MCF 10A (cell line): Measurements from ENCODE around the gene ROR1. TPM values are rescaled to one million over a fixed set of nuclear protein-coding genes. Genes with fewer than 3 reads are reported as not detected.

Source experiments
- BruUV-seq: library from RNA; stranded (reverse); fragments of 400-500 nt; replicated peaks from 2 replicates; lab custom pipeline; 2021; lab: Mats Ljungman, UMichigan
- CTCF ChIA-PET: fragments of 300-600 bp; sonication (Branson Sonifier 250); formaldehyde crosslinking; extraction: SDS; loops from one replicate; lab custom pipeline; 2021; ENCODE audit warnings: antibody characterized with exemption, inconsistent platforms; lab: Yijun Ruan, JAX
- POLR2A ChIA-PET: fragments of 300-600, 350-650 bp; sonication (Branson Sonifier 250); formaldehyde crosslinking; extraction: SDS; loops from one replicate; lab custom pipeline; 2020; ENCODE audit warnings: antibody characterized with exemption, inconsistent platforms; lab: Yijun Ruan, JAX
- DNase-seq: peaks from one replicate; pipeline ENCODE4 v3.0.0-alpha.2; 2018; ENCODE audit not compliant: unreplicated experiment
- H3K27ac Mint-ChIP-seq: one replicate; pipeline ENCODE4 v1.8.0; 2022; ENCODE audit warnings: mild to moderate bottlenecking, low read depth, mixed read lengths; ENCODE audit not compliant: unreplicated experiment
- H3K27me3 Mint-ChIP-seq: one replicate; pipeline ENCODE4 v1.8.0; 2022; ENCODE audit warnings: mixed read lengths; ENCODE audit not compliant: insufficient read depth, unreplicated experiment
- H3K36me3 Mint-ChIP-seq: one replicate; pipeline ENCODE4 v1.8.0; 2022; ENCODE audit warnings: mild to moderate bottlenecking, moderate library complexity, mixed read lengths; ENCODE audit not compliant: insufficient read depth, unreplicated experiment
- H3K4me1 Mint-ChIP-seq: one replicate; pipeline ENCODE4 v1.8.0; 2022; ENCODE audit warnings: mixed read lengths; ENCODE audit not compliant: insufficient read depth, unreplicated experiment
- H3K4me3 Mint-ChIP-seq: one replicate; pipeline ENCODE4 v1.8.0; 2022; ENCODE audit warnings: mild to moderate bottlenecking, moderate library complexity, mixed read lengths; ENCODE audit not compliant: unreplicated experiment
- H3K9me3 Mint-ChIP-seq: one replicate; pipeline ENCODE4 v1.8.0; 2022; ENCODE audit warnings: mixed read lengths; ENCODE audit not compliant: unreplicated experiment
- CTCF ChIP-seq: fragments of 200-600 bp; IDR thresholded peaks from one replicate; pipeline ENCODE4 v1.8.0; 2022; ENCODE audit warnings: antibody characterized with exemption, mild to moderate bottlenecking; ENCODE audit not compliant: unreplicated experiment
- intact Hi-C: fragments of 100-400 bp; cut with micrococcal nuclease; formaldehyde crosslinking; loops from 2 replicates; pipeline ENCODE4 v1.14.1; 2022
- total RNA-seq: library from RNA; stranded (reverse); gene quantifications from 2 replicates; pipeline ENCODE4 v1.2.3, GENCODE V29; 2022

ROR1 gene
- total RNA-seq, 1 experiment from 2014 or later = 4.6 TPM

- Mint-ChIP-seq H3K4me3 (no peak overlapping the region), H3K27ac (no peak overlapping the region), H3K36me3 (no peaks in the 10 kb centered on the region), H3K9me3 (no peaks in the 10 kb centered on the region), H3K4me1 (no peaks in the 10 kb centered on the region), H3K27me3 (no peaks in the 10 kb centered on the region)
- intact Hi-C loops = no loop called here
- ChIA-PET POLR2A (interaction anchor here (0.6 kb wide), 1 partner anchor 13 kb away, joined by 3 read pairs; no protein-coding TSS in a partner anchor), CTCF (interaction anchor here (1.0 to 6.4 kb wide), 3 partner anchors 13 to 14 kb away, joined by 4 to 37 read pairs (median 5); no protein-coding TSS in a partner anchor)
- BruUV-seq = no TSS peak
- no peak for TF ChIP-seq CTCF
- no peak for DNase-seq
Measured at GRCh38 chr1:64150729-64151230, 377.0 kb downstream of the ROR1 start.

DNA sequence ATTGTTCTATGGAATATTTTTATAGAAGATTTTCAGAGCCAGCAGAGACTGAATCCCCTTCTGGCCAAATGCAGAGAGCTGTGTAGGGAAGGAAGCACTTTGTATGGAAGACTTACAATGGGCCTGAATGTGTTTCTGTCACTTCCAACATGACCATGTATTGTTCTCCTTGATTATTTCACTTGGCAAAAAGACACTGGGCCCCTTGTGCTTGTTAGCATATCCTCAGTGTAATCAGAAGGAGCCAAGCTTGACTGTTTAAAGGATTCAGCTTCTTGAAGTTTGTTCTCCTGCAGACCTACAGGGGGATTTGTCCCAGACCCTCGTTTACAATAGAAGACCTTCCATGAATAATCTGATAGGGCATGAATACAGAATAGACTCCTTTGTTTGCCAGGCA, 381.5 kb downstream of the ROR1 start:
- Mint-ChIP-seq H3K9me3 (no peaks in the 10 kb centered on the region), H3K4me3 (no peak overlapping the region), H3K27me3 (no peaks in the 10 kb centered on the region), H3K27ac (no peak overlapping the region), H3K4me1 (no peaks in the 10 kb centered on the region), H3K36me3 (peaks cover 6% of the 10 kb centered on the region)
- DNase-seq = no peak
- ChIA-PET CTCF (interaction anchor here (0.5 kb wide), 2 partner anchors 93 to 170 kb away, joined by 3 to 4 read pairs; no protein-coding TSS in a partner anchor), POLR2A (interaction anchor here (0.7 to 0.9 kb wide), 2 partner anchors 15 to 365 kb away, joined by 3 to 5 read pairs; no protein-coding TSS in a partner anchor)
- intact Hi-C loops = no loop called here
- no TSS peak for BruUV-seq
- TF ChIP-seq CTCF = no peak

DNA sequence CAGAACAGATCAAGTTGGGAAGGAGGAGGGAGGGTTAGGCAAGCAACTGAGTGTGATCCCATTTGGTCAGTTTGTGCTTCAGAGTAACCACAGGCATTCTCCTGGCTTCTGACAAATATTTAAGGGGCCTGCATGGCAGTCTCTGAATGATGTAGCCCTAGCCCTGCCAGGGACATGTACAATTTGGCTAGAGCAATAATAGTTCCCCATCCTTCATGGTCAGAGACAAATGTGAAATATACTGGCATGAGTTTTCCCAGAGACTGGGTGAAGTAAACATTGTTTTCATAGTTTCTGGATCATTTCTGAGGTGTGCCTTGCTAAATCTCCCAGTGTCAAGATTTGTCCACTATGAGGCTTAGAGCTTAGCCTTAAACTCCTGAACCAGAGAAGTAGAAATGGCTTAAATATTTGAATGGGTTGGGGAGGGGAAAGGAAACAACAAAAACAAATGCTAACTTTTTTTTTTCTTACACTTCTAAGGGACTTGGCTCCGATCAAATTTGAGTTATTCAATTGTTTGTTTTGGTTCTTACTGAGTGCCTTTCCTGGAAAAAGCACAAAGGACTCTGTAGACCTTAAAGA, 387.6 kb downstream of the ROR1 start:
- H3K27me3 Mint-ChIP-seq = no peaks in the 10 kb centered on the region
- H3K4me1 Mint-ChIP-seq = no peaks in the 10 kb centered on the region
- ChIA-PET POLR2A (no interaction called here), CTCF (no interaction called here)
- H3K27ac Mint-ChIP-seq = no peak overlapping the region
- no peaks in the 10 kb centered on the region for H3K9me3 Mint-ChIP-seq
- H3K36me3 Mint-ChIP-seq = peaks cover 6% of the 10 kb centered on the region
- no peak overlapping the region for H3K4me3 Mint-ChIP-seq
- intact Hi-C loops = loop anchor here (5.0 kb wide), 1 partner anchor 544 kb away; no protein-coding TSS in a partner anchor
- BruUV-seq = no TSS peak
- TF ChIP-seq CTCF = no peak
- DNase-seq = no peak

DNA sequence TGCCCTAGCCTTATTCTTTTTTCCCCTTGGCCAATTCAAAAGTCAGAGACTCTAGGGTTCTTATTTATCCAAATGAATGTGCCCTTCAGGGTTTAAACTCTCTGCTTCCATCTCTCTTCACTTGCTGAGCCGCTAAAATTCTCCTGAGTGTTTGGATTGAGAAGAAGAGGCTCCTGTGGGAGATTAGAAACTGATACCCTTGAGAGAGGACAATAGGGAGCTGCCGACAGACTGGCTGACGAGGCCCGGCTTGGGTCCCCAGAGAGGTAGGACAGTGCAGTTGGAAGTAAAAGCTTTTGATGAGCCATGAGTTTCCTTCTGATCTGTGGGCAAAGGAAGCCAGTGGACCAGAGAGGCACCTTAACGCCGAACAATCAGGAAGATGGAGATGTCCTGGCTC, 388.3 kb downstream of the ROR1 start:
- Mint-ChIP-seq H3K36me3 (peaks cover 6% of the 10 kb centered on the region), H3K4me3 (no peak overlapping the region), H3K27ac (no peak overlapping the region), H3K27me3 (no peaks in the 10 kb centered on the region), H3K9me3 (no peaks in the 10 kb centered on the region), H3K4me1 (no peaks in the 10 kb centered on the region)
- intact Hi-C loops = loop anchor here (5.0 kb wide), 1 partner anchor 545 kb away; no protein-coding TSS in a partner anchor
- ChIA-PET CTCF (interaction anchor here (0.6 to 4.2 kb wide), 5 partner anchors 20 to 488 kb away, joined by 3 to 35 read pairs (median 3); no protein-coding TSS in a partner anchor), POLR2A (no interaction called here)
- DNase-seq = no peak
- TF ChIP-seq CTCF = no peak
- BruUV-seq = no TSS peak
